GM12874 (cell line): ENCODE measurements around the gene FBXL16.
A peak's percentile ranks its signal among the peaks of the same experiment; 100 is the strongest.

ENCODE experiments used
- CTCF ChIP-seq: IDR thresholded peaks from 2 replicates; pipeline ENCODE4 v1.5.1; 2011; ENCODE audit warnings: low read depth, mild to moderate bottlenecking, control low read depth, low read length, moderate library complexity; ENCODE audit not compliant: insufficient read depth

The FBXL16 gene

GRCh38 chr16:648781-649589, 56.6 kb downstream of the FBXL16 start, which contains the start of gene WDR90:
Gene WDR90, plus strand, starts transcription at chr16:649365. Its CDS starts 52 bp downstream, at chr16:649417.
- no peak for TF ChIP-seq CTCF

GRCh38 chr16:648071-648780, 57.4 kb downstream of the FBXL16 start:
- peak; percentile 89 for TF ChIP-seq CTCF

- TF ChIP-seq CTCF: no peak
These were observed 58.3 kb downstream of the FBXL16 start for GRCh38 chr16:647173-647902.

GRCh38 chr16:646679-647172, 58.9 kb downstream of the FBXL16 start:
- TF ChIP-seq CTCF: no peak

- no peak for TF ChIP-seq CTCF
These were observed 59.5 kb downstream of the FBXL16 start for GRCh38 chr16:645852-646678.

- TF ChIP-seq CTCF: no peak
These were observed 61.0 kb downstream of the FBXL16 start for GRCh38 chr16:644556-644955.
